ENCODE data around the gene KIAA0408. TPM values are rescaled to one million over a fixed set of nuclear protein-coding genes. Genes with fewer than 3 reads are reported as not detected.

The KIAA0408 gene
- total RNA-seq: 100 to 1,000 TPM in 1 of 4 donors, 10 to 100 TPM in 3; 27.3 to 103 (median 58.5) TPM
- polyA plus RNA-seq: 1 to 10 TPM in 2 of 3 donors, under 1 TPM in 1; 0.46 to 2.4 (median 1.9) TPM

DNA sequence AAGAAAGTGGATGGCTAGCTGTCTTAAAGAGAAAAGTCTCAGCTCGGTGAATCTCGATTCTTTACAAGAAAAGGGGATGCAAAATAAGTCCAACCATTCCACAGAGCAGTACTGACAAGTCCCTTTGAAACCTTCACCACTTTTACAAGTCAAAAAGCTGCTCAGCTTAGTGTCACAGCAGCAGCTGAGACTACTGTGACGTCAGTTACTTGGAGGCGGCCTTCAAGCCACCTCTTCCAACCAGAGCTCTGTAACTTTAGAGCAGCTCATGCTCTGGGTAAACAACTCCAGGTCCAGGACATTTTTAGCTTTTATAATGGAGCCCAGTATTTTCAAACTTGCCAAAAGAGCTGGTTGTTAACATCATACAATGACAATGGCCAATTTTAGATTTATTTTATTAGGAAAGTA is at the start of gene KIAA0408:
Gene KIAA0408, minus strand, starts transcription at position 159 of the 411 bp plus-strand sequence. CDS start 5,408 bp downstream, outside the sequence.
- intact Hi-C loops (cut with DNase I): loop anchor here (2.0 kb wide), 2 partner anchors 36 to 58 kb away; no protein-coding TSS in a partner anchor
- Histone ChIP-seq H3K27me3 (no peaks in the 10 kb centered on the region), H3K27ac (peak within 1 kb of the TSS; percentile 83 to 91 (median 86)), H3K4me3 (peak within 1 kb of the TSS; percentile 51 to 58 (median 56)), H3K9me3 (no peaks in the 10 kb centered on the region), H3K4me1 (peaks cover 0 to 74% (median 45%) of the 10 kb centered on the region in 4 donors), H3K36me3 (no peaks in the 10 kb centered on the region)
- TF ChIP-seq POLR2A (IDR thresholded peaks at IDR 0.05) (no peak), EP300 (IDR thresholded peaks at IDR 0.05) (peak; percentile 18 to 83 (median 73)), POLR2AphosphoS5 (IDR thresholded peaks at IDR 0.05) (peak; percentile 76 to 88 (median 84))
- TF ChIP-seq, protein P1, sequence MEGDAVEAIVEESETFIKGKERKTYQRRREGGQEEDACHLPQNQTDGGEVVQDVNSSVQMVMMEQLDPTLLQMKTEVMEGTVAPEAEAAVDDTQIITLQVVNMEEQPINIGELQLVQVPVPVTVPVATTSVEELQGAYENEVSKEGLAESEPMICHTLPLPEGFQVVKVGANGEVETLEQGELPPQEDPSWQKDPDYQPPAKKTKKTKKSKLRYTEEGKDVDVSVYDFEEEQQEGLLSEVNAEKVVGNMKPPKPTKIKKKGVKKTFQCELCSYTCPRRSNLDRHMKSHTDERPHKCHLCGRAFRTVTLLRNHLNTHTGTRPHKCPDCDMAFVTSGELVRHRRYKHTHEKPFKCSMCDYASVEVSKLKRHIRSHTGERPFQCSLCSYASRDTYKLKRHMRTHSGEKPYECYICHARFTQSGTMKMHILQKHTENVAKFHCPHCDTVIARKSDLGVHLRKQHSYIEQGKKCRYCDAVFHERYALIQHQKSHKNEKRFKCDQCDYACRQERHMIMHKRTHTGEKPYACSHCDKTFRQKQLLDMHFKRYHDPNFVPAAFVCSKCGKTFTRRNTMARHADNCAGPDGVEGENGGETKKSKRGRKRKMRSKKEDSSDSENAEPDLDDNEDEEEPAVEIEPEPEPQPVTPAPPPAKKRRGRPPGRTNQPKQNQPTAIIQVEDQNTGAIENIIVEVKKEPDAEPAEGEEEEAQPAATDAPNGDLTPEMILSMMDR (IDR thresholded peaks at IDR 0.05): no peak
- 20 to 44% methylated on average over 4 of the region's 4 CpGs for WGBS, 2 donors
- DNase-seq: peak; percentile 95

- peaks cover 0 to 7% (median 0%) of the 10 kb centered on the region in 4 donors for H3K36me3 ChIP-seq
- no peaks in the 10 kb centered on the region for H3K9me3 ChIP-seq
- no peaks in the 10 kb centered on the region for H3K4me1 ChIP-seq
- H3K27me3 ChIP-seq: no peaks in the 10 kb centered on the region
- intact Hi-C loops (cut with DNase I): no loop called here
- TF ChIP-seq EP300 (IDR thresholded peaks at IDR 0.05) (no peak), POLR2AphosphoS5 (IDR thresholded peaks at IDR 0.05) (no peak), POLR2A (IDR thresholded peaks at IDR 0.05) (no peak)
- TF ChIP-seq, protein P1 (IDR thresholded peaks at IDR 0.05): no peak
- no peak overlapping the region for H3K27ac ChIP-seq
- WGBS, 2 donors: 51 to 75% methylated on average over 1 of the region's 1 CpG
- DNase-seq: no peak
- no peak overlapping the region for H3K4me3 ChIP-seq
These were observed 47.7 kb upstream of the KIAA0408 start for GRCh38 chr6:127506894-127507293.

- Histone ChIP-seq H3K27ac (no peak overlapping the region), H3K36me3 (no peaks in the 10 kb centered on the region), H3K9me3 (no peaks in the 10 kb centered on the region), H3K4me1 (no peaks in the 10 kb centered on the region), H3K27me3 (no peaks in the 10 kb centered on the region), H3K4me3 (no peak overlapping the region)
- no peak for DNase-seq
- WGBS, 2 donors: 96% methylated on average over 3 of the region's 3 CpGs
- intact Hi-C loops (cut with DNase I): no loop called here
- no peak for TF ChIP-seq POLR2A (IDR thresholded peaks at IDR 0.05)
- TF ChIP-seq, protein P1 (IDR thresholded peaks at IDR 0.05): no peak
- TF ChIP-seq POLR2AphosphoS5 (IDR thresholded peaks at IDR 0.05): no peak
- no peak for TF ChIP-seq EP300 (IDR thresholded peaks at IDR 0.05)
These were observed 43.8 kb upstream of the KIAA0408 start for GRCh38 chr6:127503022-127503421.

DNA sequence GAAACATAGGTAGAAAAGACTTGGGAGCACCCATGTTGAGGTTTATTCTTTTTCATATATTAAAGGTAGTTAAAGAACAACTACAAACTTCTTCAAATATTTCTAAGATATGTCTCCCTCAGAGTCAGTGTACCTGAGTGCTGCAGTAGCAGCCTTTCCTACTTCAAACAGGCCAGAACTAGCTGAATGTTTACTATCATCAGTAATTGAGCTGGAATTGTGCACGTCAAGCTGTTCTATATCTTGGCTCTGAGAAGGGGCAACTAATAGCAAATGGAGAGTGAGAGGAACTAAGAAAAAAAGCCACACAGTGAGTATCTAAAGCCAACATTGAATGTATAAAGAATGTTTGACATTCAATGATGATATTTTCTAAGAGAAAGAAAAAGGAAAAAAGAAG is 38.2 kb upstream of the KIAA0408 start:
- TF ChIP-seq EP300 (IDR thresholded peaks at IDR 0.05): no peak
- Histone ChIP-seq H3K4me3 (no peak overlapping the region), H3K36me3 (no peaks in the 10 kb centered on the region), H3K4me1 (no peaks in the 10 kb centered on the region), H3K9me3 (no peaks in the 10 kb centered on the region), H3K27ac (no peak overlapping the region), H3K27me3 (no peaks in the 10 kb centered on the region)
- WGBS, 2 donors: 54 to 69% methylated on average over 1 of the region's 1 CpG
- no peak for DNase-seq
- intact Hi-C loops (cut with DNase I): no loop called here

DNA sequence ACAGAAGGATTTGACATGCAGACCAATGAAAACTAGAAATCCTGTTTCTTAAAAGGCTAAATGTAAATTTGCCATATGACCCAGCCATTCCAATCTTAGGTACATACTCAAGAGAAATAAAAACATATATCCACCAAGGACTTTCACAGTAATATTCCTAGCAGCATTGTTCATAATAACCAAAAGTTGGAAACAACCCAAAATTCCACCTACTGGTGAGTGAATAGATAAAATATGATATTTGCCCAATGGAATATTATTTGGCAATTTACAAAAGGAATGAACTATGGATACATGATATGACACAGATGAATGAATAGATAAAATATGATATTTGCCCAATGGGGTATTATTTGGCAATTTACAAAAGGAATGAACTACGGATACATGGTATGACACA is 37.3 kb upstream of the KIAA0408 start:
- H3K4me1 ChIP-seq: no peaks in the 10 kb centered on the region
- DNase-seq: no peak
- TF ChIP-seq EP300 (IDR thresholded peaks at IDR 0.05) (no peak), POLR2A (IDR thresholded peaks at IDR 0.05) (no peak), POLR2AphosphoS5 (IDR thresholded peaks at IDR 0.05) (no peak)
- TF ChIP-seq, protein P1 (IDR thresholded peaks at IDR 0.05): no peak
- no peak overlapping the region for H3K4me3 ChIP-seq
- H3K27ac ChIP-seq: no peak overlapping the region
- no peaks in the 10 kb centered on the region for H3K27me3 ChIP-seq
- H3K36me3 ChIP-seq: no peaks in the 10 kb centered on the region
- intact Hi-C loops (cut with DNase I): no loop called here
- H3K9me3 ChIP-seq: no peaks in the 10 kb centered on the region
- WGBS, 2 donors: 95 to 96% methylated on average over 1 of the region's 1 CpG

Measured in sigmoid colon (tissue), 7 donors.